ENCODE results near the gene SLC7A4.
"Not testable (repeated sequence)": the region's sequence is repeated elsewhere in the genome, so short reads cannot be mapped to it uniquely, and the experiment has no call there.

The SLC7A4 gene

DNA sequence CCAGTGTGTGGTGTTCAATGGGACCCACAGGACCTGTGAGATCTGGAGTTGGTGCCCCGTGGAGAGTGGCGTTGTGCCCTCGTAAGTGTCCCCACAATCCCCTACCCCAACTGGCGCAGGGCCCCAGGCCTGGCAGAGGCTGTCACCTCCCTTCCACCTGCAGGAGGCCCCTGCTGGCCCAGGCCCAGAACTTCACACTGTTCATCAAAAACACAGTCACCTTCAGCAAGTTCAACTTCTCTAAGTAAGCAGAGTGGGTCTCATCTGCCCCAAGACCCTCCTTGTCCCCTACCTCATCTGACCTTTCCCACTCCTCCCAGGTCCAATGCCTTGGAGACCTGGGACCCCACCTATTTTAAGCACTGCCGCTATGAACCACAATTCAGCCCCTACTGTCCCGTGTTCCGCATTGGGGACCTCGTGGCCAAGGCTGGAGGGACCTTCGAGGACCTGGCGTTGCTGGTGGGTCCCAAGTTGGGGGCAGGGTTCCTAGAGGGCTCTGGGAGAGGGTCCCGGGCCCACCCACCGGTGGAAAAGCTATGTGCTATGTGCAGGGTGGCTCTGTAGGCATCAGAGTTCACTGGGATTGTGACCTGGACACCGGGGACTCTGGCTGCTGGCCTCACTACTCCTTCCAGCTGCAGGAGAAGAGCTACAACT lies 9.3 kb downstream of the SLC7A4 start:
- DNase-seq (ENCODE audit: low read depth in 2 of 3, low spot score in 2 of 3), result no peak

DNA sequence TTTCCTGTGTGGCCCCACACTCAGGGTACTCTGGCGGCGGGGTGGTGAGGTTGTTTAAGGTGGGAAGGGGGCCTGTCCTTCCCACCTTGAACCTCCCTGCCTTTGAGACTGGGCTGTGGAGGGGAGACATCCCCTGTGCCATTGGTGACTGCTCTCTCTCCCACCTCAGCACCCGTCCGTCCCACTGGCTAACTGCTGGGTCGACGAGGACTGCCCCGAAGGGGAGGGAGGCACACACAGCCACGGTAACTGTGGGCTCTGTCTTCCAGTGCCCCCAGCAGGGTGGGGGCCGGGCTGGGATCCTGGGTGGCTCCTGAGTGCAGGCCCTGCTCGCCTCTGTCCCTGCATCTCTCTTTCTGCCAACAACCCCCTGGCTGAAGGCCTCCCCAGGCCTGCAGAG lies 9.9 kb downstream of the SLC7A4 start:
- no peak for DNase-seq (ENCODE audit: low read depth in 2 of 3, low spot score in 2 of 3)

DNA sequence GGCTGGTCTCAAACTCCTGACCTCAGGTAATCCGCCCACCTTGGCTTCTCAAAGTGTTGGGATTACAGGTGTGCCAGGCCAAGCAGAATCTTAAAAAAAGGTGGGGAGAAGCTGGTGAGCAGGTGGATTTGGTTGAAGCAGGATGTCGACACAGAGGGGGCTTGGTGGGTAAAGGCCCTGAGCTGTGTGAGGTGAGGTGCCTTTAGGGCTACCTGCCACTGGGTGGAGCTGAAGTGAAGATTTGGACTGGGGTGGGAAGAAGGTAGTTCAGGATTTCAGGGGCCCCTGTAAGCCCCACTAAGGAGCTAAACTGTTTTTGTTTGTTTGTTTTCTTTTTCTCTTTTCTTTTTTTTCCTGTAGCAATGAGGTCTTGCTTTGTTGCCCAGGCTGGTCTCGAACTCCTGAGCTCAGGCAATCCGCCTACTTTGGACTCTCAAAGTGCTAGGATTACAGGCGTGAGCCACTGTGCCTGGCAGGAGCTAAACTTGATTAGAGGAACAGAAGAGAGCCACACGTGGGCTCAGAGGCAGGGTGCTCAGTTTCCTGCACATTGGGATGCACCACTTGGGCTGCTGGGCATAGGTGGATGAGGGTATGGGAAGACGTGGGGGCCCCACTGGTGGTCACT lies 11.4 kb downstream of the SLC7A4 start:
- no peak for DNase-seq (ENCODE audit: low read depth in 2 of 3, low spot score in 2 of 3)

DNA sequence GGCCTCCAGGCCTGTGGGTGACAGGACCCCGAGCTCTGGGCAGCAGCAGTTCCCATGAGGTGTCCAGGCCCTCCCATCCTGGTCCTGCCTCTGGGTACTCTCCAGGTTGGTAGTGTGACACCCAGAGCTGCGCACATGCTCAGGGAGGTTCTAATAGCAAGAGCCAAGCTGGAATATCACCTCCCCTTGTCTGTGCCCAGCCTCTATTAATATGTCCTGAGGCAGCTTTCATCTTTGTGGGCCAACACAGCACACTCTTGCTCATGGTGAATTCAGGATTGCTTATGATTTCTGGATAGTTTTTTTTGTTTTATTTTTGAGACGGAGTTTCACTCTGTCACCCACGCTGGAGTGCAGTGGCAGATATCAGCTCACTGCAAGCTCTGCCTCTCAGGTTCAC lies 14.0 kb downstream of the SLC7A4 start:
- no peak for DNase-seq (ENCODE audit: low read depth in 2 of 3, low spot score in 2 of 3)

DNA sequence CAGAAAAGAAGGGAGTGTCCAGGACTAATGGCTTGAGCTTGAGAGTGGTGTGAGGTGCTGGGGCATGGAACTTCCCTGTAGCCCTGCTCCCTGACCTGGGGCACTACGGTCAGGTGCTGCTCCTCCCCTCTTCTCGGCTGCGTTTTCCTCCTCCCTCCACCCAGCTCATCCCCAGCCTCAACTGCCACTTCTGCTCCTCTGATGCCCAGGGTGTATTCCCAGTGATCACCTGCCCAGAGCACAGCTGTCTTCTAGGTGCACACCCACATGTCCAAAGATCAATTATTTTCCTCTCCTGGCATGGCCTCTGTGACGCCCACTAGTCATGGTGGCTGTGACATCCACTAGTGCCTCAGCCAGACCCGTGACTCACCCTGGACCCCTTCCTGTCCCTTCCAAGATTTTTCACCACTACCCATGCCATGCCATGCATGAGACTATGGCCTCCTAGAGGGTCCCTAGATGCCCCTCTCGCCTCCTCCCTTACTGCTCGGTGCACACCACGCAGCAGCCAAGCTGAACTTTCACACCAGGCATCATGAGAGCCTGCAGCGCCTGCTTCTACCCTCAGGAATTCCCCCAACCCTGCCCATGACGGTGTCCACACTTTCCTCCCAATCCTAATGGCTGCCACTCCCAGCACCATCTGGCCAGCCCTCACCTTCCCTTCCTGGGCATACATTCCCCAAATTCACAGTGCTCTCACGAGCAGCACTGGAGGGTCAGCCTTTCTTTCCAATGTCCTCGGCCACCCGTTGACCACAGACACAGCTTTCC lies 15.5 kb downstream of the SLC7A4 start:
- DNase-seq (ENCODE audit: low read depth in 2 of 3, low spot score in 2 of 3), result no peak

DNA sequence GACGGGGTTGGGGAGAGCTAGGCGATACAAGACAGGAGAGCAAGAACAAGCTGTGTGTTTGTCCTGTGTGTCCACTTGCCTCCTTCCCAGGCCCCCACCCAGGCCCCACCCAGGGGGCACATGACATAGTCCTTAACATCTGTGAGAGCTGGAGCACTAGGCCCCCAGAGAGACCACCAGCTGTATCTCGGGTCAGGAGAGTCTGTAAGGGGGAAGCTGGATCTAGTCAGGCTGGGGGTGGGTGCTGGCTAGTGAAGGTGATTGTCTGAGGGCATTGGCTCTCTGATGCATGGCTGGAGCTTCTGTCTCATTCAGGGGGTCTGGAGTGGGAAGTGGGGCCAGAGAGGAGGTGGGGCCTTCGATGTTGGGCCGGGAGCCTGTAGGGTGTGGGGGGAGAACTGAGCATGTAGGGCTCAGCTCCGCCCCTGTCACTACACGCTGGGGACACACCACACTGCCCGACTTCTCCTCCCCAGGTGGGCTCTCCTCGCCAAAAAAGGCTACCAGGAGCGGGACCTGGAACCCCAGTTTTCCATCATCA lies 16.8 kb downstream of the SLC7A4 start:
- no peak for DNase-seq (ENCODE audit: low read depth in 2 of 3, low spot score in 2 of 3)

DNA sequence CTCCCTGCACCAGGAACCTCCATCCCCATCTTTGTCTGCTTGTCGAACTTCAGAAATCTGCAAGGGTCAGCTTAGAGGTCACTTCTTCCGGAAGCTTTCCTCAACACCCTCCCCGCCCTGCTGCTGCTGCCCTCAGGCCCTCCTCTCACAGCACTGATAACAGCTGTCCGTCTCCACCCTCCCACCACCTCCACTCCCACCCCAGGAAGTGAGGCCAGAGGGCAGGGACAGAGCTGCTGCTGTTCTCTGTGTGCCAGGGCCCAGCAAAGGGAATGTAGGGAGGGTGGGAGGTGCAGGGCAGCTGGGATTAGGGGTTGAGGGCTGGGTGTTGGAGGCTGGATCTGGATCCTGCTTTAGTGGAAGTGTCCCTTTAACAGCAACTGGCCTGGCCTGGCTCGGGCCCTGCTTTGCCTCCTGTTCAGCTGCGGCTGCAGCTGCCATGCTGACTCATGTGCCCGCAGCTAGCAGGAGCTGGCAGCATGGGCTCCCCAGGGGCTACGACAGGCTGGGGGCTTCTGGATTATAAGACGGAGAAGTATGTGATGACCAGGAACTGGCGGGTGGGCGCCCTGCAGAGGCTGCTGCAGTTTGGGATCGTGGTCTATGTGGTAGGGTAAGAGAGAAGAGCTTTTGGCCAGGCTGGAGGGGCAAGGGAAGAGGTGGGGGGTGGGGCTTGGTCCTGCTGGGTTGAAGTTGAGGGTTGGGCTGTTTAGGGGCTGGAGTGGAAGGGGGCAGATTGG lies 17.5 kb downstream of the SLC7A4 start, which contains the start of gene P2RX6:
Gene P2RX6 (plus strand): TSS at position 440 of the 740 bp plus-strand sequence. CDS start 10 bp downstream, at position 450.
- no peak for DNase-seq (ENCODE audit: low read depth in 2 of 3, low spot score in 2 of 3)

DNA sequence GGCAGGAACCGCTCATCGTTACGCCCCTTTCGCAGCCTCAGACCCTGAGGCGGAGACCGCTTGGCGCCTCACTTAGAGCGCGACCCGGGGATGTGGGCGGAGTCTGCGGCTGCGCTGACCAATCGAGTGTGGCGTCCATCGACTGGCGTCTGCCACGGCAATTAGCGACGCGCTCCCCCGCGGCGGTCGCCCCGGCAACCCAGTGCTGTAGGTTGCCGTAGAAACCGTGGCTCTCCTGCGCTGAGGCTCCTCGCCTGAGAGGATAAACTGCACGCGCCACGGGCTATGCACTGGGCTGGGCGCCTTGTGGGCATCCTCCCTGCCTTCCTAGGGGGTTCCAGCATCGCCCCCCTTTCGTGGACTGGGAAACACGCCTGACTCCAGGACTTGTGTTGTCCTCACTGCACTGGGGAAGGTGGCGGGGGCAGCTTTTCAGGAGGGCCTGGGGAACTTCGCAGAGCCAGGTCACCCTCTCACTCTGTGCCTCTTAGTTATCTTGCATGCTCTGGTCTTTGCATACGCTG lies 18.1 kb downstream of the SLC7A4 start:
- peak; percentile 64 to 83 (median 67) for DNase-seq (ENCODE audit: low read depth in 2 of 3, low spot score in 2 of 3)

DNA sequence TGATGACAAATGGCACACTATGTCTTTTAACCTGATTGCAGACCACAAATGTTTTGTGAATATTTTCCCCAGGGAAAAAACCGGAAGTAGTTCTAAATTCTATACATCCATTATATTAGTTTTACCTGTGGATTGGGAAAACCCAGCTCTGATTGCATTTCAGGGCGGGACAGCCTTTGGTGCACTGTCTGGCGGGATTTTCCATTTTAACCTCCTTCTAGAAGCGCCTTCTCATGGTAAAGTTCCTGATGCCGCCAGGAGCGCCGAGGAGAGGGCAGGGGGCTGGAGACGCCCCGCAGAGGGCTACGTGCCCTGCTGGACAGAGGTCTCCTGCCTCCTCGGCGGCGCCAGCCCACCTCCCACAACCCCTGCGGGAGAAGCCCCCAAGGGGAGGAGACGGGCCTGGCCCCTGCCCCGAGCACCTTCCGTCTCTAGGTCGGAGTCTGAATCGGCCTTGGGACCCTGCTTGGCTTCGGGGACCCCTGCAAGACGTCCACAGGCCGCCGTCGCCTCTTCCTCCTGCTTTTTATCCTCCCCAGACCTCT lies 18.6 kb downstream of the SLC7A4 start:
- DNase-seq (ENCODE audit: low read depth in 2 of 3, low spot score in 2 of 3), result no peak

DNA sequence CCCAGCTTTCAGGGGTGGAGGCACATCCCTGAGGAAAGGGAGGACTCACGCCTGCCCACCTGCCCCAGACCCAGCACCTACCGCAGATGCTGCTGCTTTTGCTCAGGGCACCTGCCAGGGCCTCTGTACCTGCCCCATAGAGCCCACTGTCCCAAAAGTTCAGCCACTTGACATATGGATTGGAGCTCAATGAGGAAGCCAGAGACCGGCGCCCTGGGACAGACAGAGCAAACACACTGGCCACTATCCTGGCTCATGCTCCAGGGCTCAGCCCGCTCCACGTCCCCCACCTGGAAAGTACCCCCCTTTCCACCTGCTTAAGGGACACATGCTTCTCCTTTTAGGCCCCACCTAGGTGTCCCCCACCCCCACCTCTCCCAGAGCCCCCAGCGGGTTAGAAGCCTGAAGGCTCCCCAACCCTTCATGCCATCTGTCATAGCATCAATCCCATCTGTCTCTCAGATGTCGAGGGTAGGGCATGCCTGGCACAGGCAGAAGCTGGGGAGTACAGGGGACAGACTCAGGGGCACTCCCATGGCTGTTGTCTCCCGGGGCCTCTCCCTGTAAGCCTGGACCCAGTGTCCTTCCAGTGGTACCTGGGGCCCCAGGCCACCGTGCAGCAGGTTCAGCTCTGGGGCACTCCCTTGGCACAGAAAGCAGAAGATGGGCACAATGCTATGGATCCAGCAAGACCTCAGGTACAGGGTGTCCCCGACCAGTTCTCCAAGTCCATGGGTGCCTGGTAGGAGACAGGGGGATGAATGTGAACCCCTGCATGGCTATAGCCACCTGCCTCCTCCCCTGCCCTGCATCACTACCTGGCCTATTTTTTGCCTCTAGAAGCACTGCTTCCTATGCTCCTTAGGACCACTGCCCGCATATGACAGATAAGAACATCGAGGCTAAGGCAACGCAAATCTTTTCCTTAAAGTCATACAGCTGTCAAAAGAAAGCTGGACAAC lies 19.6 kb downstream of the SLC7A4 start:
- DNase-seq (ENCODE audit: low read depth in 2 of 3, low spot score in 2 of 3), result no peak

DNA sequence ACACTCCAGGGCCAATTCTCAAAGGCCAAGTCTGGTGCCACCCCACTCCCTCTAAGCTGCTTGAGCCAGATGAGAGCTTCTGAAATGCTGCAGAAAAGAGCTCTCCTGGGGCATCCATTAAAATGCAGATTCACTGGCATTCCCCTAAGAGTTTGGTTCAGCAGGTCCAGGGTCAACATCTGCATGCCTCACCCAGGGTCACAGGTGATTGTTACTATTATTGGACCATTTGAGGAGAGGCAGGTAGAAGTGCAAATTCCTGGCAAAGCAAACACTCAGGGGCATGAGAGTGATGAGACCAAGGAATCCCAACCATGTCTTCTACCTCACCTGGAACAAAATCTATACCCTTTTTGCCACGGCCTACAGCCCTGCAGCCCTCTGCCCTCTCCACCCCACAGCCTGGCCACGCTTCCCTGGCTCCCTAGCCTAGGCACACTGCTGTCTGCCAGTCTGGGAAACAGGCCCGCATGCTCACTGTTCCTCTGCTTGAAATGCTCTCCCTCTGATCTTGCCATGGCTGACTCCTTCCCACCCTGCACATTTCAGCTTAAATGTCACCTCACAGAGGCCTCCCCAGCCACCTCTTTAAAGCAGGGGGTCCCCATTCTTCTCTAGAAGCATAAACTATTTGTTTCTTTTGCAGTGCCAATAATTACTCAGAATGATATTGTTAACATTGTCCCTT lies 21.8 kb downstream of the SLC7A4 start:
- no peak for DNase-seq (ENCODE audit: low read depth in 2 of 3, low spot score in 2 of 3)

DNA sequence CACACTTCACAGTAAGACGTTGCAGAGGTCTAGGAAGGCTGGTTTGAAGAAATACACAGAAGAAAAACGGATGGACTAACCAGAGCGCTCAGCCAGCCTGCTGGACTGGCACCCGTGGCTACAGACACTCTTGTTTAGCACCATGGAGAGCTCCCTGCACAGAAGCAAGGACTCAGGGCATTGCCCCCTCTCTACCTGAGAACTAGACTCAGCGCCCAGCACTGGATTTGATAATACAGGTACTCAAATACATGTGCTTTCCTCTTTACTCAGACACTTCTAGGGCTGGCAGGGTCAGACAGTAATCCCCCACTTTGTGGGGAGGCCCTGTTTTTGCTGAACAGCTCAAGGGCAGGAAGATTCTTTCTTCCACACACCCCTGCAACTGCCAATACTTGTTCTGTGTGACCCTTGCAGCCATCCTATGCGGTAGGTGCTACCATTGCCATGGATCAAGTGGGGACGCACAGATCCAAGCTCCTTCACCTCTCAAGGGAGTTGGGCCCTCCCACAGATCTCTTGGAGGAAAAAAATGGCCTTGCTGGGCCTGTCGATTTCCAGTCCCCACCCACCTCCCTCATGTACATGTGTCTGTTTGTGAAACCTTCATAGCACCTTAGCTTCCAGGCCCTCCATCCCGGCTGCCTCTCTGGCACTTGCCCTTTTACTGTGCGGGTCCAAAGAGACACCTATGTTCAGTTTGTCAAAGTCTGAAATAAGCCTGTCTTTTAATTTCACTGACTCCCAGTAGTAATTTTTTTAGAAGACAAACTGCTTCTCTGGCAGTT lies 22.5 kb downstream of the SLC7A4 start:
- DNase-seq (ENCODE audit: low read depth in 2 of 3, low spot score in 2 of 3), result no peak

DNA sequence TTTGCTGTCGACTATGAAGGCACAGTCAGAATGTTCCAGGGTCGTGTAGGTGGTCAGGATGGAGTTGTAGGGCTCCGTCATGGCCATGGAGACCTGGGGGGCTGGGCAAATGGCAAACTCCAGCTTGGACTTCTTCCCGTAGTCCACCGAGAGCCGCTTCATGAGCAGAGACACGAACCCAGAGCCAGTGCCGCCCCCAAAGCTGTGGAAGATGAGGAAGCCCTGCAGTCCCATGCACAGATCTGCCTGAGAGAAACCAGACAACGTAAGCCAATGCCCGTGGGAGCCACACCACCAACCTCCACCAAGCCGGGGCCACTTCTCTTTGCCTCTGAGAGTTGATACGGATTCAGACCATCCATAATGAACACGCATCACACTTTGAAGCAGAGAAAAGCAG lies 23.2 kb downstream of the SLC7A4 start:
- DNase-seq (ENCODE audit: low read depth in 2 of 3, low spot score in 2 of 3), result not testable (repeated sequence)

DNA sequence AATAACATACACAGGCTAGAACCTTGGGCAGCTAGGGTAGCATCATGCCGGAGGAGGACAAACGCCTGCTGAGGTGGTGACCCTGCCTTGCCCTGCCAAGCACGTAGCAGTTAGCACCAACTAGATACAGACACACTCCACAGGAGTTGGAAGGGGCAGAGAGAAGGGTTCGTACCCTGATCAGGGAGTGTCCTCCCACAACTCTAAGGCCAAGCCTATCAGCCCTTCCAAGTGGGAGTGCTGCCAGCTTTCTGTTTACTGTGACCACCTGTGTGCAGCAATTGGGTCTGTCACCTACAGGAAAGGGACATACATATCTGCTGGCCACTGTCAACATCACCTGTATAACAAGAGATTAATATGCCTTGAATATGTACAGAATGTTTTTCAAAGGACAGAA lies 28.6 kb downstream of the SLC7A4 start:
- DNase-seq (ENCODE audit: low read depth in 2 of 3, low spot score in 2 of 3), result no peak

DNA sequence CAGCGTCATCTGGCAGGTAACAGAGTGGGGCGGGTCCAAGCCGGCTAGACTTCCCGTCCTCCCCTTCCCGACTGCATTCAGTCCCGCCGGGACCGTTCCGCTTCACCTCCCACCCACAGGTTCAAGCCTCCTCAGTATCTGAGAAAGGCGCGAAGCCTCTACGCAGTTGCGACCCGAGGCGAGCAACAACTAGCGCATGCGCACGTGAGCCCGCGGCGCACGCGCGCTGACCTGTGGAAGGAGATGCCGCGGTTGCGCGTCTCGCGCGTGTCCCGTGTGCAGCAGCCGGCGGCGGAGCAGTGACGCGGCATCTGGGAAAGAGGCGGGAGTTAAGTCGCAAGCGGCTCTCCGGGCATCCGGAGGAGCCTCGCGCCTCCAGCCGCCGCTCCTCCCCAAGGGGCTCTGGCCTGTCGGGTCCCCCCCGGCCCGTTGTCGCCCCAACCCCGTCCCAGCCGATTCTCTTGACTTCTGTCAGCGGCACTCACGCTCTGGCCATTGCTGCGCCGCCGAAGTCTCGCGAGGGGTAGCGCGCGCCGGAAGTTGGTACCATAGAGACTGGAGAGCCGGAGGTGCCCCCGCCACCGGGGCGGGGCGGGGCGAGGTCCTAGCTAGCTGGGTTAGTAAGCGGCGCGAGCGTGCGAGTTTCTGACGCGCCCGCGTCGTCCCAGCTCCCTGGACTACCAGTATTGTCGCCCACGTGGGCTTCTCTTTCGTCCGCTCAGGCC lies 30.6 kb downstream of the SLC7A4 start, which contains the start of gene THAP7:
Gene THAP7 (minus strand): TSS at position 518 of the 725 bp plus-strand sequence. CDS start 207 bp downstream, at position 311.
- peak; percentile 90 to 92 (median 90) for DNase-seq (ENCODE audit: low read depth in 2 of 3, low spot score in 2 of 3)

DNA sequence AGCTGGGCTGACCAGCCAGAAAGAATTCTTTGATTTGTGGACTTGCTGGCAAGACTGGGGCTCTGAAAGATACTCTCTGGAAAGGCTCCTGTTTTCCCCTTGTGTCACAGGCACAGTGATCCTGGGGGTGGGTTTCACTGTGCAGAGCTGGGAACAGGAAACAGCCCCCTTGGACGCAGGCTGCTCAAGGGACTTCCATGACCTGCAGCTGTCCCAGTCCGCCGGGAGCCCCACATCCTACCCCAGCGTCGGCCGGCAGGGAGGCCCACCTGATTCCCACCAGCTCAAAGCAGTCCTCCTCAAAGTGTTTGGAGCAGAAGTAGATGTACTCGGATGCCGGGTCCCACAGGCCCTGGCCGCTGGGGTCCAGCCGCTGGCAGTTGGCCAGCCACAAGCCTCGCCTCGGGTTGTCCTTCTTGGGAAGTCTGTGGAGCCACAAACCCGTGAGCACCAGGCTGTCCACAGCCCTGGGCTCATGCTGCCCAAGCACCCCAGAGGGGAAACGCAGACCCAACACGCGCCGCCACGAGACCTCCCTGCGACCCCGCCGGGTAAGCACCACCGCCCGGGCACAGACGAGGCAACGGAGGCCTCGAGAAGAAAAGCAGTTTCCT lies 31.3 kb downstream of the SLC7A4 start:
- no peak for DNase-seq (ENCODE audit: low read depth in 2 of 3, low spot score in 2 of 3)
